Mucosa of descending colon (tissue), 3 donors: ENCODE results near the gene PDHX. TPM values are rescaled to one million over a fixed set of nuclear protein-coding genes. Genes with fewer than 3 reads are reported as not detected.

Experiments used
- ATAC-seq: fragments of 200-7000 bp; cut with Tn5 transposase; one replicate; pipeline ENCODE4 v1.9.1; 2020; ENCODE audit warnings: mild to moderate bottlenecking, moderate library complexity
- DNase-seq, 3 donors: peaks; one replicate each; pipeline ENCODE4 v3.0.0-alpha.2; 2020
- H3K36me3 ChIP-seq: fragments of 200-600 bp; one replicate; pipeline ENCODE4 v1.8.0; 2021; ENCODE audit warnings: low read depth, mild to moderate bottlenecking
- H3K4me1 ChIP-seq: fragments of 200-600 bp; one replicate; pipeline ENCODE4 v1.8.0; 2021; ENCODE audit warnings: low read depth, mild to moderate bottlenecking
- H3K4me3 ChIP-seq: fragments of 200-600 bp; one replicate; pipeline ENCODE4 v1.8.0; 2021; ENCODE audit warnings: mild to moderate bottlenecking
- H3K9me3 ChIP-seq: fragments of 200-600 bp; one replicate; pipeline ENCODE4 v1.8.0; 2021; ENCODE audit warnings: mild to moderate bottlenecking
- intact Hi-C, 2 donors: fragments of 100-400 bp; cut with DNase I in 1 of 2; cut with micrococcal nuclease in 1 of 2; formaldehyde crosslinking; loops; one replicate each; pipeline versions ENCODE4 v1.11.0 to v1.11.1; 2022; cut with DNase I, micrococcal nuclease
- total RNA-seq, 3 donors: library from RNA; stranded (reverse); fragmentation: NEBNext Ultra II Directional in 2 of 3; extraction: Animal tissue kit (Norgen Biotek cat#: 25700) in 2 of 3; gene quantifications; one replicate each; pipeline versions ENCODE4 v1.2.1 to v1.2.4, GENCODE V29; 2021 to 2023
- TF ChIP-seq, protein P1 (sequence below): fragments of 200-600 bp; IDR thresholded peaks from one replicate; pipeline ENCODE4 v1.8.0; 2022; ENCODE audit warnings: antibody characterized with exemption, mild to moderate bottlenecking
- donor health status: DM: no; HTN: no; CAD: no; lungs with moderate emphysema.
- donor health status: DM: no; HTN: no; CAD: no.
- donor health status: DM: no; HTN: yes; CAD: no.

PDHX gene
- total RNA-seq, 3 donors from 2014 or later, result 39.4 to 44.3 (median 42.1) TPM

DNA sequence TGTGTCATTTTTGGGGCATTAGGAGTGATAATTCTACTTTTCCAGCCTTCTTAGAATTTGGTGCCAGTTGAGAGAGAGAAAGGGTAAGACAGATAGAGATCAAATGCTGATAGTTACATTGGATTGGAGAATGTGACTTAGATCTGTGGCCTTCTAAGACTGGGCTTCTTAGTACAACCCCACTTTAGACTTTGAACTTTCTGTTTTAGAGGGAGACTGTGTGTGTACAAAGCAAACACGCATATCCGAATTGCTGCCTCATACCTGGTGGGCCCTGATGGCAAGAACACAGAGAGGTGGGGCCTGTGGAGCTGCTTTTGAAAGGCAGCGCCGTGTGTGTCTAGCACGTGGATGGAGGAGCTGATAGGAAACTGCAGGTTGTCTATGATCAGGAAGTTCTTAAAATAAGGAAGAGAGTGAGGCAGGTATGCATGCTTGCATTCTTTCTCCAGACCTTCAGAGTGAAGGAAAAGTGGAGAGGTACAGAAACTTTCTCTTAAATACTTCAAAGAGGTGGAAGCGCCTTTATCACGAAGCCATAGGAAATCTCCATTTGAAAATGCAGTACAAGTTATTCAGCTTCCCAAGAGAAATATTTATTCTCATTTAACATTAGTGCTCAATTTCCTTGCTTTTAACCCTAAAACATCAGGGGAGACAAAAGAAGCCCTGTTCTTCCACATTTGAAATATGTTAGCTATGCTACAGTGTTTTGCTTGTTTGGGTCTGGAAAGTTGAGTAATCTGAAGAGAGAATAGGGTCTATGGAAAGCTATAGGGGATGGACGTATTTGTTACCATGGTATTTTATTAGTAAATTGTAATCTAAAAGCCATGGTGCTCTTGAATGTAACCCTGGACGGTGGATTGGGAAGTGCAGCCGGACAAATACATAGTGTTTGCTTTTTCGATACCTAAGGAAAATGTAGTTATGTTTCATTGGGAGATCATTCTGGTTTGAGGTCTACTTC, 13.7 kb downstream of the PDHX start:
- Histone ChIP-seq H3K4me3 (no peak overlapping the region), H3K9me3 (no peaks in the 10 kb centered on the region), H3K4me1 (no peaks in the 10 kb centered on the region), H3K36me3 (no peaks in the 10 kb centered on the region)
- peak; percentile 99 for ATAC-seq
- TF ChIP-seq, protein P1, sequence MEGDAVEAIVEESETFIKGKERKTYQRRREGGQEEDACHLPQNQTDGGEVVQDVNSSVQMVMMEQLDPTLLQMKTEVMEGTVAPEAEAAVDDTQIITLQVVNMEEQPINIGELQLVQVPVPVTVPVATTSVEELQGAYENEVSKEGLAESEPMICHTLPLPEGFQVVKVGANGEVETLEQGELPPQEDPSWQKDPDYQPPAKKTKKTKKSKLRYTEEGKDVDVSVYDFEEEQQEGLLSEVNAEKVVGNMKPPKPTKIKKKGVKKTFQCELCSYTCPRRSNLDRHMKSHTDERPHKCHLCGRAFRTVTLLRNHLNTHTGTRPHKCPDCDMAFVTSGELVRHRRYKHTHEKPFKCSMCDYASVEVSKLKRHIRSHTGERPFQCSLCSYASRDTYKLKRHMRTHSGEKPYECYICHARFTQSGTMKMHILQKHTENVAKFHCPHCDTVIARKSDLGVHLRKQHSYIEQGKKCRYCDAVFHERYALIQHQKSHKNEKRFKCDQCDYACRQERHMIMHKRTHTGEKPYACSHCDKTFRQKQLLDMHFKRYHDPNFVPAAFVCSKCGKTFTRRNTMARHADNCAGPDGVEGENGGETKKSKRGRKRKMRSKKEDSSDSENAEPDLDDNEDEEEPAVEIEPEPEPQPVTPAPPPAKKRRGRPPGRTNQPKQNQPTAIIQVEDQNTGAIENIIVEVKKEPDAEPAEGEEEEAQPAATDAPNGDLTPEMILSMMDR, result no peak
- peak; percentile 67 to 69 (median 68) for DNase-seq
- intact Hi-C loops, result loop anchor here (5.0 to 10.0 kb wide), 4 partner anchors 312 to 555 kb away; no protein-coding TSS in a partner anchor

- H3K4me3 ChIP-seq, result no peak overlapping the region
- H3K9me3 ChIP-seq, result no peaks in the 10 kb centered on the region
- DNase-seq (no peak), ATAC-seq (no peak)
- intact Hi-C loops, result no loop called here
- no peaks in the 10 kb centered on the region for H3K4me1 ChIP-seq
- H3K36me3 ChIP-seq, result no peaks in the 10 kb centered on the region
- TF ChIP-seq, protein P1, result no peak
Observed at GRCh38 chr11:34936945-34937629, 20.7 kb downstream of the PDHX start.

DNA sequence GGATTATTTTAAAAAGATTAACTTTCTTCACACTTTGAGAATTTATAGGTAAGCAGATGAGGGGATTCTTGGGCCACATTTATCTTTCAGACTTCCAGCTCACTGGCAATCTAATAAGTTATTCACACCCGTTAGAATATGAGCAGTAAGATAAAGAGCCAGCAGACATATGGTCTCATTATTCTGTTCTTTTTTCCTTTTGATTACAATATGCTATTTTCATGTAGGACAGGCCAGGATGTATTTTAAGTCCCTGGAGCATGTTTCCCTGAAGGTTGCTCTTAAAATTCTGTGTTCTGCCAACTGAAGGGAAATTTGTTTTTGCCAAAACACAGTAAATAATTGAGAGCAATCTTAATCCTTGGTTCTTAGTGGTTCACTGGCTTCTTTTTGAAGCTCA, 22.2 kb downstream of the PDHX start:
- Histone ChIP-seq H3K4me1 (no peaks in the 10 kb centered on the region), H3K36me3 (no peaks in the 10 kb centered on the region), H3K9me3 (no peaks in the 10 kb centered on the region), H3K4me3 (no peak overlapping the region)
- DNase-seq (no peak), ATAC-seq (no peak)
- TF ChIP-seq, protein P1, result no peak
- intact Hi-C loops, result no loop called here

GRCh38 chr11:34940026-34940677, 23.7 kb downstream of the PDHX start:
- no peaks in the 10 kb centered on the region for H3K4me1 ChIP-seq
- no peaks in the 10 kb centered on the region for H3K9me3 ChIP-seq
- intact Hi-C loops, result no loop called here
- TF ChIP-seq, protein P1, result no peak
- ATAC-seq (no peak), DNase-seq (no peak)
- no peak overlapping the region for H3K4me3 ChIP-seq
- H3K36me3 ChIP-seq, result no peaks in the 10 kb centered on the region

GRCh38 chr11:34941688-34942087, 25.3 kb downstream of the PDHX start:
- ATAC-seq (no peak), DNase-seq (no peak)
- Histone ChIP-seq H3K36me3 (no peaks in the 10 kb centered on the region), H3K4me3 (no peak overlapping the region), H3K4me1 (no peaks in the 10 kb centered on the region), H3K9me3 (no peaks in the 10 kb centered on the region)
- TF ChIP-seq, protein P1, result no peak
- intact Hi-C loops, result no loop called here
